Measurements from ENCODE around the gene NXN. TPM values are rescaled to one million over a fixed set of nuclear protein-coding genes. Genes with fewer than 3 reads are reported as not detected.

Gene NXN
- polyA plus RNA-seq, 1 donor from 2014 or later, result 14.8 TPM

- Histone ChIP-seq H3F3A (ENCODE audit: insufficient read depth, low read length, poor library complexity, severe bottlenecking) (no peaks in the 10 kb centered on the region), H4K20me1 (ENCODE audit: insufficient read depth) (no peaks in the 10 kb centered on the region), H3K36me3 (ENCODE audit: insufficient read depth, low read length) (no peaks in the 10 kb centered on the region), H3K27ac (ENCODE audit: low read length) (no peak overlapping the region), H3K9me2 (ENCODE audit: insufficient read depth, low read length) (no peaks in the 10 kb centered on the region), H3K4me3 (ENCODE audit: low read length) (no peak overlapping the region), H3K27me3 (ENCODE audit: insufficient read depth, low read depth, low read length) (no peaks in the 10 kb centered on the region), H3K9ac (ENCODE audit: low read length) (no peak overlapping the region), H3K9me3 (ENCODE audit: low read length) (no peaks in the 10 kb centered on the region), H2AFZ (ENCODE audit: low read depth, low read length) (no peak overlapping the region), H3K4me2 (ENCODE audit: low read length) (no peak overlapping the region), H3K79me2 (replicated peaks; ENCODE audit: insufficient read depth, low read length) (no peaks in the 10 kb centered on the region)
- TF ChIP-seq EP300 (conservative IDR thresholded peaks at IDR 0.05; ENCODE audit: poor library complexity, severe bottlenecking), result no peak
- TF ChIP-seq MXI1 (conservative IDR thresholded peaks at IDR 0.05; ENCODE audit: poor library complexity, severe bottlenecking), result no peak
- TF ChIP-seq RAD21 (conservative IDR thresholded peaks at IDR 0.05), result no peak
- no peak for TF ChIP-seq TAF1 (IDR thresholded peaks at IDR 0.05; ENCODE audit: low read depth)
- TF ChIP-seq CTCF (IDR thresholded peaks at IDR 0.05; ENCODE audit: poor library complexity, severe bottlenecking), result no peak
These were observed 47.0 kb upstream of the NXN start for GRCh38 chr17:1026599-1026975.

GRCh38 chr17:1025733-1026598 lies 46.4 kb upstream of the NXN start:
- no peaks in the 10 kb centered on the region for H3F3A ChIP-seq (ENCODE audit: insufficient read depth, low read length, poor library complexity, severe bottlenecking)
- no peaks in the 10 kb centered on the region for H3K27me3 ChIP-seq (ENCODE audit: insufficient read depth, low read depth, low read length)
- H3K36me3 ChIP-seq (ENCODE audit: insufficient read depth, low read length), result no peaks in the 10 kb centered on the region
- no peak overlapping the region for H2AFZ ChIP-seq (ENCODE audit: low read depth, low read length)
- TF ChIP-seq REST (IDR thresholded peaks at IDR 0.05; ENCODE audit: borderline replicate concordance) (no peak), EZH2 (IDR thresholded peaks at IDR 0.05; ENCODE audit: borderline replicate concordance, insufficient read depth, low read length, poor library complexity, severe bottlenecking) (no peak), EP300 (conservative IDR thresholded peaks at IDR 0.05; ENCODE audit: poor library complexity, severe bottlenecking) (no peak), TAF1 (IDR thresholded peaks at IDR 0.05; ENCODE audit: low read depth) (no peak), POLR2AphosphoS5 (IDR thresholded peaks at IDR 0.05) (no peak), SMC3 (conservative IDR thresholded peaks at IDR 0.05; ENCODE audit: poor library complexity) (no peak), CTCF (IDR thresholded peaks at IDR 0.05; ENCODE audit: poor library complexity, severe bottlenecking) (no peak), RAD21 (conservative IDR thresholded peaks at IDR 0.05) (no peak), MXI1 (conservative IDR thresholded peaks at IDR 0.05; ENCODE audit: poor library complexity, severe bottlenecking) (no peak)
- H4K20me1 ChIP-seq (ENCODE audit: insufficient read depth), result no peaks in the 10 kb centered on the region
- H3K9me3 ChIP-seq (ENCODE audit: low read length), result no peaks in the 10 kb centered on the region
- H3K4me3 ChIP-seq (ENCODE audit: low read length), result no peak overlapping the region
- no peak overlapping the region for H3K27ac ChIP-seq (ENCODE audit: low read length)
- H3K9me2 ChIP-seq (ENCODE audit: insufficient read depth, low read length), result no peaks in the 10 kb centered on the region
- H3K4me2 ChIP-seq (ENCODE audit: low read length), result no peak overlapping the region
- no peak overlapping the region for H3K9ac ChIP-seq (ENCODE audit: low read length)
- no peaks in the 10 kb centered on the region for H3K79me2 ChIP-seq (replicated peaks; ENCODE audit: insufficient read depth, low read length)
